Stomach smooth muscle (tissue), 2 donors: ENCODE data around the gene SPTBN2.

Experiments
- H3K27ac ChIP-seq: one replicate; pipeline ENCODE4 v1.7.0; 2013; ENCODE audit warnings: mild to moderate bottlenecking, low read length, inconsistent platforms
- H3K27me3 ChIP-seq, 2 donors: one replicate each; pipeline ENCODE4 v1.7.0; 2013; ENCODE audit warnings: low read length in 2 of 2; ENCODE audit not compliant: insufficient read depth in 2 of 2, control insufficient read depth in 1 of 2
- H3K36me3 ChIP-seq, 2 donors: one replicate each; pipeline ENCODE4 v1.7.0; 2013; ENCODE audit warnings: low read length in 2 of 2; ENCODE audit not compliant: control insufficient read depth in 2 of 2, insufficient read depth in 2 of 2
- H3K4me1 ChIP-seq: one replicate; pipeline ENCODE4 v1.7.0; 2013; ENCODE audit warnings: low read length; ENCODE audit not compliant: control insufficient read depth, insufficient read depth
- H3K4me3 ChIP-seq, 2 donors: one replicate each; pipeline ENCODE4 v1.7.0; 2013; ENCODE audit warnings: low read length in 2 of 2
- H3K9ac ChIP-seq, 2 donors: one replicate each; pipeline ENCODE4 v1.7.0; 2013; ENCODE audit warnings: low read length in 2 of 2, mild to moderate bottlenecking in 1 of 2
- H3K9me3 ChIP-seq, 2 donors: one replicate each; pipeline ENCODE4 v1.7.0; 2013; ENCODE audit warnings: low read length in 2 of 2; ENCODE audit not compliant: control insufficient read depth in 2 of 2
- donor health status: healthy.
- donor health status: Pancreatic carcinoma.

Gene SPTBN2

GRCh38 chr11:66701432-66702240 lies 27.4 kb downstream of the SPTBN2 start:
- Histone ChIP-seq H3K9me3 (peaks cover 0 to 7% of the 10 kb centered on the region in 2 donors), H3K36me3 (no peaks in the 10 kb centered on the region), H3K27me3 (no peaks in the 10 kb centered on the region), H3K4me3 (no peak overlapping the region), H3K27ac (no peak overlapping the region), H3K4me1 (no peaks in the 10 kb centered on the region), H3K9ac (no peak overlapping the region)

GRCh38 chr11:66700742-66701141 lies 28.3 kb downstream of the SPTBN2 start:
- no peak overlapping the region for H3K4me3 ChIP-seq
- no peaks in the 10 kb centered on the region for H3K36me3 ChIP-seq
- no peak overlapping the region for H3K9ac ChIP-seq
- no peak overlapping the region for H3K27ac ChIP-seq
- H3K27me3 ChIP-seq, result no peaks in the 10 kb centered on the region
- H3K9me3 ChIP-seq, result peaks cover 0 to 7% of the 10 kb centered on the region in 2 donors
- no peaks in the 10 kb centered on the region for H3K4me1 ChIP-seq

GRCh38 chr11:66700337-66700736 lies 28.7 kb downstream of the SPTBN2 start:
- Histone ChIP-seq H3K9me3 (peaks cover 0 to 7% of the 10 kb centered on the region in 2 donors), H3K36me3 (no peaks in the 10 kb centered on the region)

GRCh38 chr11:66698491-66698890 lies 30.5 kb downstream of the SPTBN2 start:
- Histone ChIP-seq H3K36me3 (no peaks in the 10 kb centered on the region), H3K9ac (no peak overlapping the region), H3K4me1 (no peaks in the 10 kb centered on the region), H3K4me3 (no peak overlapping the region), H3K27me3 (no peaks in the 10 kb centered on the region), H3K9me3 (peaks cover 0 to 7% of the 10 kb centered on the region in 2 donors), H3K27ac (no peak overlapping the region)

More at GRCh38 chr11:66700337-66700736, 28.7 kb downstream of the SPTBN2 start:
- Histone ChIP-seq H3K4me3 (no peak overlapping the region), H3K27ac (no peak overlapping the region), H3K4me1 (no peaks in the 10 kb centered on the region), H3K27me3 (no peaks in the 10 kb centered on the region), H3K9ac (no peak overlapping the region)

GRCh38 chr11:66697988-66698387 lies 31.0 kb downstream of the SPTBN2 start:
- Histone ChIP-seq H3K4me1 (no peaks in the 10 kb centered on the region), H3K36me3 (no peaks in the 10 kb centered on the region), H3K27me3 (no peaks in the 10 kb centered on the region), H3K4me3 (no peak overlapping the region), H3K27ac (no peak overlapping the region), H3K9me3 (peaks cover 0 to 7% of the 10 kb centered on the region in 2 donors), H3K9ac (no peak overlapping the region)

- Histone ChIP-seq H3K36me3 (no peaks in the 10 kb centered on the region), H3K27ac (no peak overlapping the region), H3K9me3 (peaks cover 0 to 7% of the 10 kb centered on the region in 2 donors), H3K4me1 (no peaks in the 10 kb centered on the region), H3K4me3 (no peak overlapping the region), H3K27me3 (no peaks in the 10 kb centered on the region), H3K9ac (no peak overlapping the region)
These were observed 32.9 kb downstream of the SPTBN2 start for GRCh38 chr11:66696146-66696545.

- Histone ChIP-seq H3K4me3 (no peak overlapping the region), H3K27me3 (no peaks in the 10 kb centered on the region), H3K4me1 (no peaks in the 10 kb centered on the region), H3K27ac (no peak overlapping the region), H3K9ac (no peak overlapping the region), H3K36me3 (no peaks in the 10 kb centered on the region), H3K9me3 (peaks cover 0 to 7% of the 10 kb centered on the region in 2 donors)
These were observed 34.2 kb downstream of the SPTBN2 start for GRCh38 chr11:66694732-66695207.

GRCh38 chr11:66694056-66694410 lies 35.0 kb downstream of the SPTBN2 start:
- no peak overlapping the region for H3K4me3 ChIP-seq
- peaks cover 0 to under 1% of the 10 kb centered on the region in 2 donors for H3K9me3 ChIP-seq
- no peaks in the 10 kb centered on the region for H3K4me1 ChIP-seq
- no peaks in the 10 kb centered on the region for H3K36me3 ChIP-seq
- H3K9ac ChIP-seq, result peak overlapping the region in 1 of 2 donors; percentile 14
- no peaks in the 10 kb centered on the region for H3K27me3 ChIP-seq
- no peak overlapping the region for H3K27ac ChIP-seq

GRCh38 chr11:66693356-66694055 lies 35.5 kb downstream of the SPTBN2 start:
- H3K9me3 ChIP-seq, result no peaks in the 10 kb centered on the region
- no peaks in the 10 kb centered on the region for H3K4me1 ChIP-seq
- no peak overlapping the region for H3K27ac ChIP-seq
- H3K27me3 ChIP-seq, result no peaks in the 10 kb centered on the region
- H3K4me3 ChIP-seq, result no peak overlapping the region
- H3K9ac ChIP-seq, result no peak overlapping the region
- no peaks in the 10 kb centered on the region for H3K36me3 ChIP-seq

GRCh38 chr11:66692871-66693331 lies 36.1 kb downstream of the SPTBN2 start:
- Histone ChIP-seq H3K27ac (no peak overlapping the region), H3K4me1 (no peaks in the 10 kb centered on the region), H3K4me3 (no peak overlapping the region), H3K36me3 (no peaks in the 10 kb centered on the region), H3K9me3 (no peaks in the 10 kb centered on the region), H3K27me3 (no peaks in the 10 kb centered on the region), H3K9ac (no peak overlapping the region)
